Activated CD4-positive, alpha-beta T cell treated with anti-CD3 and anti-CD28 coated beads, Interleukin-2, amount 50 U/mL, for 24 hours (primary cell): ENCODE data around the gene WNT7B.
A peak's percentile ranks its signal among the peaks of the same experiment; 100 is the strongest.
"Not testable (repeated sequence)": the region's sequence is repeated elsewhere in the genome, so short reads cannot be mapped to it uniquely, and the experiment has no call there.

Experiments
- DNase-seq, 2 donors: peaks; one replicate each; pipeline ENCODE4 v3.0.0-alpha.2; 2020; ENCODE audit warnings: low read depth in 1 of 2, low spot score in 1 of 2

Gene WNT7B

DNA sequence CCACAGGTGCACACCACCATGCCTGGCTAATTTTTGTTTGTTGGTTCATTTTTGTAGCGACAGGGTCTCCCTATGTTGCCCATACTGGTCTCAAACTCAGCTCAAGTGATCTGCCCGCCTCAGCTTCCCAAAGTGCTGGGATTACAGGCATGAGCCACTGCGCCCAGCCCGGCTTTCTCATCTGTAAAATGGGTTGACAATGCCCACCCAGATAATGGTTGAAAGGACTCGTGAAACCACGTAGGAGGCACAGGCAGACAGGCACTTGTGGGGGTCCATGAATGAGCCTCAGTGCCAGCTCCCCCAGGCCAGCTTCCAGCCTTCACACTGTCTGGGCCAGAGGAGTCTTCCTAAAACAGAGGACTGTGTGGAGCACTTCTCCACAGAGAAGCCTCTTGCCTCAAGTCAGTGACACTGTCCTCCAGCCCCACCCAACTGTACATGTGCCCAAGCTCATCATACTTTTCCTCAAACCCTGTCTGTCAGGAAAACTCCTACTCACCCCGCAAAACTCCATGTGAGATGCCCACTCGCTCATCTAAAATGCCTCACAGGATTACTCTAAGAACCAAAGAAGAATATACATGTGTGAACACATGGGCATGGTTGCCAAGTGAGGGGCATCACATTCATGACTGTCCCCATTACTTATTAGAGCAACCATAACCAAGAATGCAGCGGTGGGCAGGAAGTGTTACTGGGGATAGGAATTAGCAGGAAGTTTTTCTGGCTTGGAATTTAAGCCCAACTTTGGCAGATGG lies 32.1 kb upstream of the WNT7B start:
- no peak for DNase-seq

DNA sequence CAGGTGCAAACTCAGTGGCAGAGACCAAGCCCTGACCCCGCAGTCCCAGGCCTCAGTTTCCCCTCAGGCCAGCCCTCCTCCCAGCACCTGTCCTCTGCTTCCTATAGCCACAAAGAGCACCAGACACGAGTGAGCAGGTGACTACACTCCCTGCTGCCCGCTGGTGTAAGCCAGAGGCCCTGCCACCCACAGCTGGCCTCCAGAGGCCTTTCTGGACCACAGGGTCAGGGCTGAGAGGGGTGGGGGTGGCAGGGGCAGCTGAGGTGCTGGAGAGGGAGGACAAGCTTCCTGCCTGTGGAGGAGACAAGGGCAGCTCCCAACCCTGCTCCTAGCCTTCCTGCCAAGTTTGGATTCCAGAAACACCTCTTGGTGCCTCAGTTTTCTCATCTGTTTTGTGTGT lies 31.3 kb upstream of the WNT7B start:
- no peak for DNase-seq

GRCh38 chr22:46007848-46008261 lies 30.9 kb upstream of the WNT7B start:
- no peak for DNase-seq

GRCh38 chr22:46007003-46007847 lies 30.3 kb upstream of the WNT7B start:
- no peak for DNase-seq

- DNase-seq, result peak; percentile 78 to 79
Observed at GRCh38 chr22:46006379-46007002, 29.5 kb upstream of the WNT7B start.

DNA sequence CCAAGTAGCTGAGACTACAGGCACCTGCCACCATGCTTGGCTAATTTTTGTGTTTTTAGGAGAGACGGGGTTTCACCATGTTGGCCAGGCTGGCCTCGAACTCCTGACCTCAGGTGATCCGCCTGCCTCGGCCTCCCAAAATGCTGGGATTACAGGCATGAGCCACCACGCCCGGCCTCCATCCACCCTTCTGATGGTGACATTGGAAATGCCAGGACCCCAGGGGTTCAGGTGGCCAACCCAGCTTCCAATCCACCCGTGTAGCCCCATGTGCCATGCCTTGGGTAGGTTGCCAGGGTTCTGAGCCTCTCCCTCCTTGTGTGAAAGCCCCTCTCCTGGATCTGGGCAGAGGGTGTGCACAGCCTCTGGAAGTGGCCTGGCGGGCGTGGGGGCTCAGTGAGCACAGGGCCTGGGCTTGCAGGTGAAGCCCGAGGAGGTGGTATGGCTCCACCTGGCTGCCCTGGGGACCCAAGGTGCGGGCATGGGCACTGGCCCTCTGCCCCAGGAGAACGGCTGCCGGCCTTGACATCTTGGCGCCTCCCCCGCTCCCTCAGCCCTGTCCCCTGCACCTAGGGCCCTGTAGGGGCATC lies 28.2 kb upstream of the WNT7B start:
- not testable (repeated sequence) for DNase-seq

GRCh38 chr22:46004105-46004866 lies 27.3 kb upstream of the WNT7B start:
- DNase-seq, result no peak

DNA sequence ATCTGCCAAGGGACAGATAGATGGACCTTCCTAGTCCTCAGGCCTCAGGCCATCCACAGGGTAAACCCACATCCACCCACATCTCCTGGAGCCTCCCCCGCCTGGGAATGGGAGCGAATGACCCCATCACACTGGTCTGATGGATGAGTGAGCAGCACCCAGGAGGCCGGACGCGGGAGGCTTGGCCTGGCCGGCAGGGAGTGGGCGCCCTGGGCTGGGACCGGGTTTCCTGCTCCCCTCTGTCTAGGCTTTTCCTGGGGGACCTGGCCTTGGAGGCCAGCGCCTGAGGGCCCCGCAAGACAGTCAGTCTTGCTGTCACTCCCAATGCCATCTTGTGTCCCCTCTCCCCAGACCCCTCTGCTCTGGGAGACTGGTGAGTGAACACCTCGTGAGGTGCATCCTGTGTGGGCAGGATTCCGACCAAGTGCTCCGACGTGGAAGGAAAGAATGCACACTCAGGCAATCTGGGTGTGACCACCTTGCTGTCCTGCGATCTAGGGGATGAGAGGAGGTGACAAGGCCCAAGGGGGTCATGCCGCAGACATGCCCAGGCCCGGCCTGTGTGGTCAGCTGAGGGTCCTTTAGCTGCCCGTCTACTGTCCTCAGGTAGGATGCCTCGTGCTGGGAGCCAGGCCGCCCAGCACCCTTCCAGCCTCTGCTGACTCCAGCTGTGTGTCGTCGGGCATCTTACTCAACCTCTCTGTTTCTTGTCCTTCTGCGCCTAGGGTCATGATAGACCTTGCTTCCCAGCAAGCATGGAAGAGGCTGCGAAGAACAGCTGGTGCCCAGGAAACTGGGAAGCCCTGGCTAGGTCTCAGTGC lies 26.5 kb upstream of the WNT7B start:
- DNase-seq, result no peak

DNA sequence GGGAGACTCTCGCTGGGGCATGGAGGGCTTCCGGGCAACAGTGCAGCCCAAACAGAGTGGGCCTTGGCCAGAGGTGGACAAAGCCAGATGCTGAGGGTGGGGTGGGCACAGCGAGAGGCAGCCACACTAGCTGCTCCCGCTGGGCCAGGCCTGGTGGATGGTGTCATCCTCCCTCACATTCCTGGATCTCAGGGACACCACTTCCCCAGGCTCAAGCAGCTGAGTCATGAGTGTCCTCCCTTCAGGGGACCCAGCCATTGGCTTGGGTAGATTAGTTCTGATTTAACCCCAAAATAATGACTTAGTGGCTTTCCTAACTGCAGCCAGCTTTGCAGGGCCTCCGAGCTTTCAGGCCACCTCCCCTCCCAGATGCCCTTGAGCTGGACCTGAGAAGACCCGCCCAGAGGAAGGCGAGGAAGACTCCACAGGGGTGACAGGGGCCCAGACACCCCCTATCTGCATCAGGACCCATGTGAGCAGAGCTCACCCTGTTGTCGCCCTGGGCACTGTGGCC lies 25.9 kb upstream of the WNT7B start:
- DNase-seq, result no peak

- DNase-seq, result no peak
Observed at GRCh38 chr22:46001426-46002106, 24.6 kb upstream of the WNT7B start.

GRCh38 chr22:46001046-46001425 lies 24.1 kb upstream of the WNT7B start:
- DNase-seq, result no peak

DNA sequence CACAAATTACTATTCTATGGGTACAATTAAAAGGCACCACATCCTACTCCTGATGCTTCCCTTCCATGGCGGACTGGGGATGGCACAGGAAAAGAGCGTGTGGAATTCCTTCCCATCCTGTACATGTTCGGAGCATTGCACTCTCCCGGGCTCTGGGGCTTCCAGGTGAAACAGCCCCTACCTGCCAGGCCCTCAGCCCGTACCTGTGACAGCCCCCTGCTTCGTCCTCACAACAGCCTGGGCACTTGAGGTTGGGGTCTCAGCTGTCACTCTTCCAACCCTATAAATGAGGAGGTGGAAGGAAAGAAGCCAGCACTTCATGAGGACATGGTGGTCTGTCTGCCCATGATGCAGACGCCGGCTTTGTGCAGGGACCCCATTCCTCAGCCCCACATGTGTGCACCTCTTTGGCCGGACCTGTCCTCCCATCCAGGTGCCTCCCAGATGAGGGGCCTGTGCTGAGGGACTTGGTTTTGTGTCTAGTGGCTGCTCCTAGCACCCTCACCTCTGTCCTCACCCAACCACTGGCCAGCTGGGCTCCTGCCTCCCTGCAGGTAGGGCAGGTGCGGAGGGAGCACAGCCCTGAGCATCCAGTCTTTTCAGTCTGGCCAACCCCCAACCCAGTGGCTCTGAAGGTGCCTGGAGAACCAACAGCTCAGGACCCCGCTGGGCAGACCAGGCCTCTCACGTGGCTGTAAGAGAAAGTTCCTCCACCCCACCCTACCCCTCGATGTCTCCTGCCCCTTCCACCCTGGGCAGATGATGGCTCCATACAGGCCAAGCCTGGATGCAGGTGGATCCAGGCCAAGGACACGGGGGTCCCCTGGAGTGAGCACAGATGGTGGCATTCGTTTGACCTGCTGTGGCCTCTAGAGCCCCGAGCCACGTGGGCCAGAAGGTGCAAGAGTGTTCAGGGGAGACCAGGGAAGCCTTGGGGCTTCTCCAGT lies 23.4 kb upstream of the WNT7B start:
- DNase-seq, result no peak

DNA sequence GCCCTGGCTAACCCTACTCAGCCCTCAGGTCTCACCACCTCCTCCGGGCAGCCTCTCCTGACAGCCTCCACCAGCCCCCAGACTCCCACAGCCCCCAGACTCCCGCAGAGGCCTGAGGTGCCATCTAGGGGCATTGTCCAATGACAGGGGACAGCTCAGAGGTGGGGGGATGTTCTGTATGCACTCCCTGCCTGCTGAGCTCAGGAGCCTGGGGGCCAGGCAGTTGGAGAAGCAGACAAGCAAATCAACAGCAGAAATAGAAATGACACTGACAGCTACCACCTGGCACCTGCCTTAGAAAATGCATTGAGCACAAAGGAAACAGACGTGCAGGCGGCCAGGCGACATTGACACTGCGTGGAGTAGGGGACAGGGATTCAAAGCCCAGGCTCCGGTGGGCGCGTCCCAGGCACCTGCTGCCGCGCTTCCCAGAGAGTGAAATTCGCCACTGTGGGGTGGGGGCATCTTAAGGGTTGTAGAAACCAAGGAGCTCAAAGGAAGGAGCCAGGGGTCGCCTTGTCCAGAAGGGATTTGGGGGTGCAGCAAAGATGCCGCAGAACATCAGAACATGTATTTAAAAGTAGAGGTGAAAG lies 22.5 kb upstream of the WNT7B start:
- DNase-seq, result no peak

GRCh38 chr22:45998638-45999378 lies 21.8 kb upstream of the WNT7B start:
- DNase-seq, result no peak

- no peak for DNase-seq
Observed at GRCh38 chr22:45997777-45998637, 21.0 kb upstream of the WNT7B start.
